Suprapubic skin (tissue), 4 donors: ENCODE measurements around the gene NPPB. TPM values are rescaled to one million over a fixed set of nuclear protein-coding genes. Genes with fewer than 3 reads are reported as not detected.
A peak's percentile ranks its signal among the peaks of the same experiment; 100 is the strongest.

Experiments used
- DNase-seq, 2 donors: peaks; one replicate each; pipeline ENCODE4 v3.0.0-alpha.2; 2019; ENCODE audit warnings: low spot score in 2 of 2
- H3K27ac ChIP-seq: fragments of 200-600 bp; sonication (generic); one replicate; pipeline ENCODE4 v1.5.1; 2019
- H3K27me3 ChIP-seq: fragments of 200-600 bp; sonication (generic); one replicate; pipeline ENCODE4 v1.5.1; 2019
- H3K36me3 ChIP-seq: fragments of 200-600 bp; sonication (generic); one replicate; pipeline ENCODE4 v1.5.1; 2019
- H3K4me1 ChIP-seq: fragments of 200-600 bp; sonication (generic); one replicate; pipeline ENCODE4 v1.5.1; 2019
- H3K4me3 ChIP-seq: fragments of 200-600 bp; sonication (generic); one replicate; pipeline ENCODE4 v1.5.1; 2019; ENCODE audit warnings: mild to moderate bottlenecking
- H3K9me3 ChIP-seq: fragments of 200-600 bp; sonication (generic); one replicate; pipeline ENCODE4 v1.5.1; 2019
- EP300 ChIP-seq: sonication (generic); formaldehyde crosslinking; IDR thresholded peaks from one replicate; pipeline ENCODE4 v1.6.1; 2017; ENCODE audit warnings: antibody characterized with exemption
- POLR2A ChIP-seq, 2 donors: fragments of 450-650 bp; IDR thresholded peaks; one replicate each; pipeline ENCODE4 v1.6.1; 2017; ENCODE audit warnings: antibody characterized with exemption in 2 of 2, mild to moderate bottlenecking in 2 of 2, moderate library complexity in 2 of 2
- POLR2AphosphoS5 ChIP-seq, 3 donors: sonication (generic); formaldehyde crosslinking; IDR thresholded peaks; one replicate each; pipeline ENCODE4 v1.6.1; 2017; ENCODE audit warnings: antibody characterized with exemption in 3 of 3
- WGBS: methylation state at CpG from one replicate; pipeline ENCODE4 v1.1.5; 2018; 5-methylcytosine and 5-hydroxymethylcytosine counted together
- total RNA-seq, 4 donors: library from RNA; depleted of rRNA; stranded (reverse); fragments of >200 nt; gene quantifications; one replicate each; pipeline ENCODE4 v1.1.0, GENCODE V29; 2016
- TF ChIP-seq, protein P1 (sequence below), 2 donors: fragments of 200-600 bp in 1 of 2; fragments of 450-650 bp in 1 of 2; sonication (generic) in 1 of 2; IDR thresholded peaks; one replicate each; pipeline ENCODE4 v1.5.1; 2016 to 2019; ENCODE audit warnings: antibody characterized with exemption in 2 of 2, mild to moderate bottlenecking in 1 of 2, moderate library complexity in 1 of 2

NPPB gene
- total RNA-seq, 4 donors from 2014 or later = not detected

- H3K9me3 ChIP-seq = no peaks in the 10 kb centered on the region
- no peak for DNase-seq
- peaks cover 6% of the 10 kb centered on the region for H3K4me1 ChIP-seq
- H3K4me3 ChIP-seq = no peak overlapping the region
- 79% methylated on average over 6 of the region's 6 CpGs for WGBS
- no peak for TF ChIP-seq EP300
- TF ChIP-seq, protein P1, sequence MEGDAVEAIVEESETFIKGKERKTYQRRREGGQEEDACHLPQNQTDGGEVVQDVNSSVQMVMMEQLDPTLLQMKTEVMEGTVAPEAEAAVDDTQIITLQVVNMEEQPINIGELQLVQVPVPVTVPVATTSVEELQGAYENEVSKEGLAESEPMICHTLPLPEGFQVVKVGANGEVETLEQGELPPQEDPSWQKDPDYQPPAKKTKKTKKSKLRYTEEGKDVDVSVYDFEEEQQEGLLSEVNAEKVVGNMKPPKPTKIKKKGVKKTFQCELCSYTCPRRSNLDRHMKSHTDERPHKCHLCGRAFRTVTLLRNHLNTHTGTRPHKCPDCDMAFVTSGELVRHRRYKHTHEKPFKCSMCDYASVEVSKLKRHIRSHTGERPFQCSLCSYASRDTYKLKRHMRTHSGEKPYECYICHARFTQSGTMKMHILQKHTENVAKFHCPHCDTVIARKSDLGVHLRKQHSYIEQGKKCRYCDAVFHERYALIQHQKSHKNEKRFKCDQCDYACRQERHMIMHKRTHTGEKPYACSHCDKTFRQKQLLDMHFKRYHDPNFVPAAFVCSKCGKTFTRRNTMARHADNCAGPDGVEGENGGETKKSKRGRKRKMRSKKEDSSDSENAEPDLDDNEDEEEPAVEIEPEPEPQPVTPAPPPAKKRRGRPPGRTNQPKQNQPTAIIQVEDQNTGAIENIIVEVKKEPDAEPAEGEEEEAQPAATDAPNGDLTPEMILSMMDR (IDR thresholded peaks at IDR 0.05) = no peak
- TF ChIP-seq POLR2A (IDR thresholded peaks at IDR 0.05) = no peak
- TF ChIP-seq POLR2AphosphoS5 (IDR thresholded peaks at IDR 0.05) = no peak
- no peaks in the 10 kb centered on the region for H3K36me3 ChIP-seq
- no peak overlapping the region for H3K27ac ChIP-seq
- no peaks in the 10 kb centered on the region for H3K27me3 ChIP-seq
These were observed 27.2 kb upstream of the NPPB start for GRCh38 chr1:11885916-11886315.

- WGBS = 15% methylated on average over 6 of the region's 13 CpGs
- no peak overlapping the region for H3K27ac ChIP-seq
- peaks cover 12% of the 10 kb centered on the region for H3K4me1 ChIP-seq
- no peaks in the 10 kb centered on the region for H3K9me3 ChIP-seq
- no peak for TF ChIP-seq POLR2AphosphoS5 (IDR thresholded peaks at IDR 0.05)
- TF ChIP-seq EP300 = no peak
- TF ChIP-seq, protein P1 (IDR thresholded peaks at IDR 0.05) = no peak
- no peak for TF ChIP-seq POLR2A (IDR thresholded peaks at IDR 0.05)
- H3K27me3 ChIP-seq = peaks cover 8% of the 10 kb centered on the region
- no peaks in the 10 kb centered on the region for H3K36me3 ChIP-seq
- DNase-seq = no peak
- H3K4me3 ChIP-seq = no peak overlapping the region
These were observed 24.2 kb upstream of the NPPB start for GRCh38 chr1:11882814-11883538.

DNA sequence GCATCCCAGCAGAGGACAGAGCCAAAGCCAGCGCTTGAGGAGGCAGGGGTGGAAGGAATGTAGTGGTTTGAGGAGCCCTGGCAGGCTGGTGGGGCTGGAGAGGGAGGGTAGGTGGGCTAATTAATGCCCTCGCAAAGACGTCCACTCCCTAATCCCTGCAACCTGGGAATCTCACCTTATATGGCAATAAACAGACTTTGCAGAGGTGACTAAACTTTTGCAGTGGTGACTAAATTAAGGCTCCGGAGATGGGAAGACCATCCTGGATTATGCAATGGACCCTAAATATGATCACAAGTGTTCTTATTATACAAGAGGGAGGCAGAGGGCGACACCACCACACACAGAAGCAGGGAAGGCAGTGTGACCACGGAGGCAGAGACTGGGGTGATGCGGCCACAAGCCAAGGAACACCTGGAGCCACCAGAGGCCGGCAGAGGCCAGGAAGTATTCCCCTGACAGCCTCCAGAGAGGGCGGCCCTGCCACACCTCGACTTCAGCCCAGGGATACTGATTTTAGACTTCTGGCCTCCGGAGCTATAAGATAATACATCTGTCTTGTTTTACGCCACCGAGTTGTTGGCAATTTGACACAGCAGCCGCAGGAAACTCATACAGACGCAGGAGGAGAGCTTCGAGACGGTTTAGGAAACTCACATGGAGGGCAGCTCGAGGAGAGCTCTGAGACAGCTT lies 23.1 kb upstream of the NPPB start:
- H3K4me1 ChIP-seq = peaks cover 12% of the 10 kb centered on the region
- H3K27me3 ChIP-seq = peaks cover 13% of the 10 kb centered on the region
- no peaks in the 10 kb centered on the region for H3K36me3 ChIP-seq
- peak overlapping the region; percentile 35 for H3K27ac ChIP-seq
- no peak for TF ChIP-seq EP300
- no peak for TF ChIP-seq POLR2AphosphoS5 (IDR thresholded peaks at IDR 0.05)
- TF ChIP-seq POLR2A (IDR thresholded peaks at IDR 0.05) = no peak
- TF ChIP-seq, protein P1 (IDR thresholded peaks at IDR 0.05) = no peak
- DNase-seq = no peak
- H3K4me3 ChIP-seq = no peak overlapping the region
- 82% methylated on average over 18 of the region's 18 CpGs for WGBS
- H3K9me3 ChIP-seq = no peaks in the 10 kb centered on the region

GRCh38 chr1:11880911-11881748 lies 22.4 kb upstream of the NPPB start:
- no peaks in the 10 kb centered on the region for H3K36me3 ChIP-seq
- H3K9me3 ChIP-seq = no peaks in the 10 kb centered on the region
- H3K27me3 ChIP-seq = peaks cover 13% of the 10 kb centered on the region
- DNase-seq = no peak
- H3K4me3 ChIP-seq = no peak overlapping the region
- 66% methylated on average over 10 of the region's 10 CpGs for WGBS
- TF ChIP-seq EP300 (no peak), POLR2AphosphoS5 (IDR thresholded peaks at IDR 0.05) (no peak), POLR2A (IDR thresholded peaks at IDR 0.05) (no peak)
- TF ChIP-seq, protein P1 (IDR thresholded peaks at IDR 0.05) = no peak
- peak overlapping the region; percentile 36 for H3K27ac ChIP-seq
- peaks cover 12% of the 10 kb centered on the region for H3K4me1 ChIP-seq
